Measurements from ENCODE around the gene ZXDC.

DNA sequence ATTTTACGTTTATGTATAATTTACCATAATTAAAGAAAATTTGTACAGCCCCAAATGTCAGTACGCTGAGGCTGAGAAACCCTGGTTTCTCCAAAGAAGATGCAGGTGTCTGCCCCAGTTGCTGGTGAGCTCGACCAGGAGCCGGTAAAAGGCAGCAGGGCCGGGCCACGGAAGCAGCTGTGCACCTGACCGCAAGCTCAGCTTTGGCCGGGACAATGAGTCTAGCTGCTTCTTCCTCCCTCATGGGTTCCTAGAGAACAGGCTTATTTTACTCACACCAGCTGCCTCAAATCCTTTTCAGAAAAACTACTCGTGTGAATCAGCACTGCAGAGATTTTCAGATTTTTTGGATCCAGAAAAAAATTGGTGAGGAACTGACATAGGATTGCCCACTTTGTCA lies 18.0 kb upstream of the ZXDC start:
- no peak for TF ChIP-seq POLR2A (IDR thresholded peaks at IDR 0.05; ENCODE audit: low read depth, low read length)
- TF ChIP-seq POLR2AphosphoS5 (IDR thresholded peaks at IDR 0.05; ENCODE audit: low read depth, low read length) = no peak
- TF ChIP-seq TAF1 (IDR thresholded peaks at IDR 0.05; ENCODE audit: borderline replicate concordance, low read depth, low read length) = no peak

All from GM12892 (cell line).